ENCODE data around the gene CADPS2.

Gene CADPS2

GRCh38 chr7:122886357-122887081, at the start of gene CADPS2:
TSS of gene CADPS2 (minus strand) at chr7:122886460. CDS start at chr7:122886337, 123 bp downstream.
- peak within 1 kb of the TSS; percentile 50 for H3K4me3 ChIP-seq (ENCODE audit: low read length)
- DNase-seq (ENCODE audit: low read depth): peak; percentile 63

GRCh38 chr7:122935620-122936019, 49.4 kb upstream of the CADPS2 start:
- no peak for DNase-seq (ENCODE audit: low read depth)
- TF ChIP-seq CTCF (IDR thresholded peaks at IDR 0.05; ENCODE audit: insufficient read depth, low read depth, low read length, missing control alignments): no peak
- no peak overlapping the region for H3K4me3 ChIP-seq (ENCODE audit: low read length)

More at GRCh38 chr7:122886357-122887081, at the start of gene CADPS2:
- peak; percentile 16 for TF ChIP-seq CTCF (IDR thresholded peaks at IDR 0.05; ENCODE audit: insufficient read depth, low read depth, low read length, missing control alignments)

- no peak for TF ChIP-seq CTCF (IDR thresholded peaks at IDR 0.05; ENCODE audit: insufficient read depth, low read depth, low read length, missing control alignments)
- peak; percentile 55 for DNase-seq (ENCODE audit: low read depth)
- H3K4me3 ChIP-seq (ENCODE audit: low read length): no peak overlapping the region
Measured at GRCh38 chr7:122919643-122920181, 33.5 kb upstream of the CADPS2 start.

GRCh38 chr7:122914812-122915211, 28.6 kb upstream of the CADPS2 start:
- TF ChIP-seq CTCF (IDR thresholded peaks at IDR 0.05; ENCODE audit: insufficient read depth, low read depth, low read length, missing control alignments): no peak
- no peak overlapping the region for H3K4me3 ChIP-seq (ENCODE audit: low read length)
- no peak for DNase-seq (ENCODE audit: low read depth)

GRCh38 chr7:122913608-122914007, 27.3 kb upstream of the CADPS2 start:
- TF ChIP-seq CTCF (IDR thresholded peaks at IDR 0.05; ENCODE audit: insufficient read depth, low read depth, low read length, missing control alignments): no peak

GRCh38 chr7:122902751-122903495, 16.7 kb upstream of the CADPS2 start:
- DNase-seq (ENCODE audit: low read depth): no peak
- no peak overlapping the region for H3K4me3 ChIP-seq (ENCODE audit: low read length)
- TF ChIP-seq CTCF (IDR thresholded peaks at IDR 0.05; ENCODE audit: insufficient read depth, low read depth, low read length, missing control alignments): peak; percentile 23

More at GRCh38 chr7:122913608-122914007, 27.3 kb upstream of the CADPS2 start:
- no peak overlapping the region for H3K4me3 ChIP-seq (ENCODE audit: low read length)
- DNase-seq (ENCODE audit: low read depth): no peak

Data from epithelial cell of esophagus (primary cell).